ENCODE measurements around the gene SH3PXD2B. TPM values are rescaled to one million over a fixed set of nuclear protein-coding genes. Genes with fewer than 3 reads are reported as not detected.

SH3PXD2B gene
- total and polyA plus RNA-seq, 10 of the 15 experiments (the other 5 are each of a cell fraction or from before 2014, with no cell fraction given): 0.05 to 1.6 (median 0.57) TPM

GRCh38 chr5:172293745-172294342 is 160.5 kb downstream of the SH3PXD2B start:
- H3K79me2 ChIP-seq (ENCODE audit: control insufficient read depth, insufficient read depth, low read length): no peaks in the 10 kb centered on the region
- ChIA-PET SMC1A (ENCODE audit: uncharacterized antibody, unreplicated experiment) (interaction anchor here (0.6 to 4.1 kb wide), 18 partner anchors 9 to 382 kb away, joined by 3 to 29 read pairs (median 4); partner anchors contain the start of gene STK10), RAD21 (ENCODE audit: unreplicated experiment) (interaction anchor here (0.6 to 3.1 kb wide), 14 partner anchors 9 to 382 kb away, joined by 3 to 17 read pairs (median 5); partner anchors contain the start of genes EFCAB9 and UBTD2), CTCF (interaction anchor here (0.7 to 5.1 kb wide), 28 partner anchors 9 to 382 kb away, joined by 3 to 25 read pairs (median 4); partner anchors contain the start of genes STK10 and UBTD2), POLR2A (interaction anchor here (0.5 kb wide), 1 partner anchor 15 kb away, joined by 4 read pairs; no protein-coding TSS in a partner anchor)
- intact Hi-C loops (cut with micrococcal nuclease; ENCODE audit: unreplicated experiment): loop anchor here (1.0 to 5.0 kb wide), 4 partner anchors 77 to 382 kb away; partner anchors contain the start of gene STK10
- H2AFZ ChIP-seq (ENCODE audit: control insufficient read depth, low read depth, low read length): no peak overlapping the region
- FAIRE-seq (no peak), DNase-seq (ENCODE audit: low read depth, low spot score) (no peak), ATAC-seq (no peak)
- H3K4me3 ChIP-seq: no peak overlapping the region
- H3K36me3 ChIP-seq (ENCODE audit: control insufficient read depth in 2 of 2, insufficient read depth in 2 of 2, low read length in 1 of 2): no peaks in the 10 kb centered on the region
- no peaks in the 10 kb centered on the region for H4K20me1 ChIP-seq (ENCODE audit: control insufficient read depth, insufficient read depth)
- H3K27me3 ChIP-seq (replicated peaks in 1 of 2; ENCODE audit: control insufficient read depth in 2 of 2, insufficient read depth in 2 of 2, low read length in 1 of 2): no peaks in the 10 kb centered on the region
- in situ Hi-C loops (cut with MboI): loop anchor here (5.0 to 25.0 kb wide), 2 partner anchors 182 to 882 kb away; partner anchors contain the start of gene FGF18
- no TSS peak for BruUV-seq (replicated peaks)
- no peaks in the 10 kb centered on the region for H3K4me1 ChIP-seq (ENCODE audit: control insufficient read depth, insufficient read depth, low read length)
- 0 out of 2 replicates have a peak, but pooled peaks have one; percentile 7 for TF ChIP-seq FOXM1 (IDR thresholded peaks at IDR 0.05; ENCODE audit: low read depth, low read length)
- no peak for TF ChIP-seq LARP7 (IDR thresholded peaks at IDR 0.05)
- H3K9me3 ChIP-seq (replicated peaks; ENCODE audit: control insufficient read depth, insufficient read depth, low read length): no peaks in the 10 kb centered on the region
- no peak overlapping the region for H3K27ac ChIP-seq (ENCODE audit: control insufficient read depth, insufficient read depth)
- H3K9ac ChIP-seq (ENCODE audit: control insufficient read depth, insufficient read depth, low read length): no peak overlapping the region
- H3K4me2 ChIP-seq (ENCODE audit: control insufficient read depth, insufficient read depth): no peak overlapping the region
- WGBS (ENCODE audit: insufficient coverage, insufficient replicate concordance, low lambda C conversion rate, missing lambda C conversion rate): 72% methylated on average over 2 of the region's 2 CpGs

GRCh38 chr5:172293054-172293744 is 161.1 kb downstream of the SH3PXD2B start:
- RAD21 ChIA-PET (ENCODE audit: unreplicated experiment): interaction anchor here (0.6 to 3.1 kb wide), 14 partner anchors 8 to 382 kb away, joined by 3 to 17 read pairs (median 5); partner anchors contain the start of genes EFCAB9 and UBTD2
- in situ Hi-C loops (cut with MboI) (loop anchor here (5.0 to 25.0 kb wide), 2 partner anchors 181 to 881 kb away; partner anchors contain the start of gene FGF18), intact Hi-C loops (cut with micrococcal nuclease; ENCODE audit: unreplicated experiment) (loop anchor here (1.0 to 5.0 kb wide), 4 partner anchors 78 to 381 kb away; partner anchors contain the start of gene STK10)
- no TSS peak for BruUV-seq (replicated peaks)
- no peak for DNase-seq (ENCODE audit: low read depth, low spot score)
- no peaks in the 10 kb centered on the region for H4K20me1 ChIP-seq (ENCODE audit: control insufficient read depth, insufficient read depth)
- H3K9me3 ChIP-seq (replicated peaks; ENCODE audit: control insufficient read depth, insufficient read depth, low read length): no peaks in the 10 kb centered on the region
- H2AFZ ChIP-seq (ENCODE audit: control insufficient read depth, low read depth, low read length): peak overlapping the region; percentile 37
- FAIRE-seq: peak; percentile 70
- no peaks in the 10 kb centered on the region for H3K4me1 ChIP-seq (ENCODE audit: control insufficient read depth, insufficient read depth, low read length)
- H3K9ac ChIP-seq (ENCODE audit: control insufficient read depth, insufficient read depth, low read length): no peak overlapping the region
- POLR2A ChIA-PET: no interaction called here
- no peaks in the 10 kb centered on the region for H3K27me3 ChIP-seq (replicated peaks in 1 of 2; ENCODE audit: control insufficient read depth in 2 of 2, insufficient read depth in 2 of 2, low read length in 1 of 2)
- SMC1A ChIA-PET (ENCODE audit: uncharacterized antibody, unreplicated experiment): interaction anchor here (0.6 to 4.1 kb wide), 17 partner anchors 8 to 381 kb away, joined by 3 to 29 read pairs (median 4); partner anchors contain the start of gene STK10
- 29% methylated on average over 5 of the region's 5 CpGs for WGBS (ENCODE audit: insufficient coverage, insufficient replicate concordance, low lambda C conversion rate, missing lambda C conversion rate)
- ATAC-seq: peak; percentile 100
- CTCF ChIA-PET: interaction anchor here (0.7 to 5.1 kb wide), 29 partner anchors 8 to 382 kb away, joined by 3 to 25 read pairs (median 4); partner anchors contain the start of genes STK10 and UBTD2
- H3K4me3 ChIP-seq: no peak overlapping the region
- no peak overlapping the region for H3K27ac ChIP-seq (ENCODE audit: control insufficient read depth, insufficient read depth)
- H3K4me2 ChIP-seq (ENCODE audit: control insufficient read depth, insufficient read depth): no peak overlapping the region
- H3K36me3 ChIP-seq (ENCODE audit: control insufficient read depth in 2 of 2, insufficient read depth in 2 of 2, low read length in 1 of 2): no peaks in the 10 kb centered on the region
- no peaks in the 10 kb centered on the region for H3K79me2 ChIP-seq (ENCODE audit: control insufficient read depth, insufficient read depth, low read length)
- TF ChIP-seq POU2F2 (IDR thresholded peaks at IDR 0.05; ENCODE audit: borderline replicate concordance, low read depth, low read length) (0 out of 3 replicates have a peak, but pooled peaks have one; percentile 34), CTCF (IDR thresholded peaks at IDR 0.05 in 2 of 3, conservative IDR thresholded peaks at IDR 0.05 in 1 of 3; ENCODE audit: control insufficient read depth in 2 of 3, extremely low read depth in 1 of 3, insufficient read depth in 1 of 3, low read depth in 3 of 3, low read length in 3 of 3) (peak; percentile 87 to 94 (median 93)), NFIC (IDR thresholded peaks at IDR 0.05; ENCODE audit: low read depth, low read length) (no peak), E4F1 (IDR thresholded peaks at IDR 0.05; ENCODE audit: borderline replicate concordance, partially characterized antibody) (no peak), YY1 (IDR thresholded peaks at IDR 0.05; ENCODE audit: low read depth, low read length) (0 out of 2 replicates have a peak, but pooled peaks have one; percentile 58), SMARCA5 (IDR thresholded peaks at IDR 0.05) (peak; percentile 57; the same call in 1 of the 2 replicates), TCF3 (IDR thresholded peaks at IDR 0.05; ENCODE audit: borderline replicate concordance, insufficient read depth, low read depth, low read length) (peak; percentile 63; the same call in 1 of the 2 replicates)

Data from GM12878 (cell line).